GM18517 (cell line): ENCODE measurements around the gene AP5B1.
"Not testable (repeated sequence)": the region's sequence is repeated elsewhere in the genome, so short reads cannot be mapped to it uniquely, and the experiment has no call there.

Source experiments
- ATAC-seq: cut with Tn5 transposase; IDR thresholded peaks from one replicate; pipeline ENCODE4 v1.9.1; 2021; ENCODE audit warnings: mild to moderate bottlenecking, moderate library complexity; ENCODE audit not compliant: unreplicated experiment

The AP5B1 gene

DNA sequence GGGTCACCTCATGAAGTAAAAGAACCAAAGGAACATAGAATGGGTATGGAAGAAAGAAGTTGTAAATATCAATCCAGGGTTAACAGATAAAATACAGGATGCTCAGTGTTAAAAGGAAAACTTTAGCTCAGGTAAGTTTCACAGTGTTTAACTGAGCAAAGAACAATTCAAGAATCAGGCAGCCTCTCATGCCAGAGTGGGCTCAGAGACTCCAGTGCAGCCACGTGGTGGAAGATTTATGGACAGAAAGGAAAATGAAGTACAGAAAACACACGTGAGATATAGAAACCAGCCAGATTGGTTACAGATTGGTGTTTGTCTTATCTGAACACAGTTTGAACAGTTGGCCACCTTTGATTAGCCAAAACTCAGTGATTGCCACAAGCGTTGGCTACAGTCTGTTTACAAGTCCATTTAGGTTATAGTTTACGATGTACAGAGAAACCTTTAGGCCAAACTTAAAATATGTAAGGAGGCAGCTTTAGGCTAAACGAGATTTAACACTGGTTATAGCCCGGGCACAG is 9.1 kb downstream of the AP5B1 start:
- no peak for ATAC-seq

GRCh38 chr11:65770951-65771567 is 9.7 kb downstream of the AP5B1 start:
- no peak for ATAC-seq

- not testable (repeated sequence) for ATAC-seq
Measured at GRCh38 chr11:65767806-65768205, 13.0 kb downstream of the AP5B1 start.

DNA sequence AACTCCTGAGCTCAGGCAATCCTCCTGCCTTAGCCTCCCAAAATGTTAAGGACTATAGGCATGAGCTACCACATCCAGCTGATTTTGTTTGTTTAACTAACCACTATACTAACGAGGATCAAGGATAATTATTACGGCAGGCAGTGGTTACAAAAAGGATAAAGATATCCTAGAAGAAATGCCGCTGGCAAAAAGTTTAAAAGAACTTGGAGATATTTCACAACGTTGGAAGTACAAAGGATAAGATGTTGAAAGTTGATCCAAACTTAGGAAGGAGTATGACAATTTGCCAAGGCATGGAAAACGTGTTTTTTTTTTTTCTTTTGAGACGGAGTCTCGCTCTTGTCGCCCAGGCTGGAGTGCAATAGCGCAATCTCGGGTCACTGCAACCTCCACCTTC is 13.4 kb downstream of the AP5B1 start:
- ATAC-seq = no peak

DNA sequence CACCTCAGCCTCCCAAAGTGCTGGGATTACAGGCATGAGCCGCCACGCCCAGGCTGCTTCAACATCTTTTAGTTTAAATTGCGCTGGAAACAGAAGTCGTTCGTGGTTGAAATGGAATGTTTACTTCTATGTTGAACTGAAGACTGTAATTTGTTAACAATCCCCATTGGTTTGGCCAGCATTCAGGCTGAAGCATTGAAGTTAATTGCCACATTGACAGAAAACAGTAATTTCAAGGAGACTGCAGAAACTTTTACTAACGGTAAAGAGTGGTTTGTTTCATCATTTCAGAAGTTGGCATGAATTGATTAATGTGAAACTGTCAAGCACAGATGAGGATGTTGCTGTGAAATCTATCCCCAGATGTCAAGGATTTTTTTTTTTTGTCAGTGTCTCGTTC is 14.2 kb downstream of the AP5B1 start:
- ATAC-seq = no peak

GRCh38 chr11:65764434-65764833 is 16.3 kb downstream of the AP5B1 start:
- no peak for ATAC-seq

GRCh38 chr11:65762816-65763215 is 18.0 kb downstream of the AP5B1 start:
- not testable (repeated sequence) for ATAC-seq

- ATAC-seq = not testable (repeated sequence)
Measured at GRCh38 chr11:65762169-65762568, 18.6 kb downstream of the AP5B1 start.

GRCh38 chr11:65745049-65745448 is 35.7 kb downstream of the AP5B1 start:
- no peak for ATAC-seq

DNA sequence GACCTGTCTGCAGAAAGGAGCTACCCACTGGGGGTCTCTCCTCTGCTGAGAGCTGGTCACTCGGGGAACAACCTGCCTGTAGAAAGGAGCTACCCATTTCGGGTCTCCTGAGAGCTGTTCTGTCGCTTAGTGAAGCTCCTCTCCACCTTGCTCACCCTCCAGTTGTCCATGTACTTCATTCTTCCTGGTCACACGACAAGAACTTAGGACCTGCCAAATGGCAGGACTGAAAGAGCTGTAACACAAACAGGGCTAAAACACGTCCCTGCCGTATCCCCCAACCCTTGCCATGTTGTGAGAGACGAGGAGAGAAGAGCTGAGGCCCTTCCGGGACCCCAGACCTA is 36.1 kb downstream of the AP5B1 start:
- no peak for ATAC-seq

DNA sequence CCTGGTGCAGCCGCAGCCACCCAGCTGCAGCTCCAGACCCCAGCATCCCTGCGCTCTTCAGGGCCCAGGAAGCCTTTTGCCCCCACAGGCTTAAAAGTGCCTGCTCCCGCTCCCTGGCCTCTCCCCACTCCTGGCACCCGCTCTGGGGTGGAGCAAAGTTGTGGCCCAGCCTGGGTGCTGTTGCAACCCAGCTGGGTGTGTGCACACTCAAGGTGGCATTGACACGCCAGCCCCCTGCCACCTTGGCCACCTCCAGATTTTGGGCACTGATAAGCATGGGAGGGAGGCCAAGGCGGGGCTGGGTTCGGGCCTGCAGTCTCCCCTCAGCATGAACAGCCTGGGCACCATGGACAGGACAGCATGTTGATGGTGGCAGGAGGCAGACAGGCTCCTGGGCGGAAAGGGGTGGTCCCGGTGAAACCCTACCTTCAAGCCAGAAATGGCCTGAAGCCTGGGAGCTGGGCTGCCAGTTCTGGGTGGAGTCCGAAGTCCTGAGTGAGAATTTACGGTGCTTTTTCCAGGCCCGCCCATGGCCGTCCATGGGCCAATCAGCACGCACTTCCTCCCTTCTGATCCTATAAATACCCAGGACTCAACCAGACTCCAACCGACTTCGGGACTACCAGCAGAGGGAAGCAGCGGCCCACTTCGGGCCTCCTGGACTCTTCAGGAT is 36.6 kb downstream of the AP5B1 start:
- no peak for ATAC-seq

DNA sequence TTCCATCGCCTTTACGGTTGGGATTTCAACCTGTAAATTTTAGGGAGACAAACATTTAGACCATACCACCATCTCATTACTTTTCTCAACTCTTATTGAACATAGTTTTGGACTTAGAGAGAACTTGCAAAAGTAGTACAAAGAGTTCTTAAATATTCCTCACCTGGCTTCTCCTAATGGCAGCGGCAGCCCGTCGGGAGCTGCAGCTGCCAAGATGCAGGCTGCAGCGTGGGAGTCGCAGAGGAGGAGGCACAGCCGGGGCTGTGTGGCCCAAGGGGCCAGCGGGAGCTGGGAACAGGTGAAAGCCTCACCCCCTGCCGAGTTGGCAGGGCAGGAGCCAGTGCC is 37.1 kb downstream of the AP5B1 start:
- ATAC-seq = no peak

GRCh38 chr11:65742353-65742752 is 38.4 kb downstream of the AP5B1 start:
- ATAC-seq = no peak

DNA sequence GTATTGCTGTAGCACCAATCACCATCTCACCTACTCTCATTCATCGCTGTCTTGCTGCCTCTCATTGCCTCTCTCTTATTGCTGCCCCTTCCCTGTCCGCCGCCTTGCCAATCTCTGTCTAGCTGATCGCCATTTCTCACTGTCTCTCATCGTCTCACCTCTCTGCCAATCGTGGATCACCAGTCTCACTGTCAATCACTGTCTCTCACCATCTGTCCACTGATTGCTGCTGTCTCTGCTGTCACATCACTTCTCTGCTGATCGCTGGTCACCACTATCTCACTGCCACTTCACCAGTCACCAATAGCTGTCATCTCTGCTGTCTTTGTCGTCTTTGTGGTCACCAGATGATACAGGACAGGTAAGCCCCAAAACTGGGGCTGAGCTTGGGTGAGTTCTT is 39.6 kb downstream of the AP5B1 start:
- ATAC-seq = no peak

GRCh38 chr11:65739022-65739421 is 41.8 kb downstream of the AP5B1 start:
- no peak for ATAC-seq

DNA sequence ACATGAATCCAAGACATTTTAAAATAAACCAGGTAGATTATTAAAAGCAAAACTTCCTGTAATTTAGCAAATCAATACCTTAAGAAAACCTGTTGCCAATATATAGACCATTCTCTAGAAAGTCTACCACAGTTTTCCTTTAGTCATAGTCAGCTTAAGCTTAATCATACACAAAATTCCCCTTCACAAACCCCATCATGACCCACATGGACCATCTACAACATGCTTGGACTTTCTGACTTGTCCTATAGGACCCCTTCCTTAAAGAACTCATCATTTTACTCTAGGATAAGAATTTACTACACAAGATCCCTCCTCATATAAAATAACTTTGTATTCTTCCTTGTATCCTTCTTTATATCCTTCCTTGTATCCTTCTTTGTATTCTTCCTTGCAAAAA is 44.0 kb downstream of the AP5B1 start:
- no peak for ATAC-seq

DNA sequence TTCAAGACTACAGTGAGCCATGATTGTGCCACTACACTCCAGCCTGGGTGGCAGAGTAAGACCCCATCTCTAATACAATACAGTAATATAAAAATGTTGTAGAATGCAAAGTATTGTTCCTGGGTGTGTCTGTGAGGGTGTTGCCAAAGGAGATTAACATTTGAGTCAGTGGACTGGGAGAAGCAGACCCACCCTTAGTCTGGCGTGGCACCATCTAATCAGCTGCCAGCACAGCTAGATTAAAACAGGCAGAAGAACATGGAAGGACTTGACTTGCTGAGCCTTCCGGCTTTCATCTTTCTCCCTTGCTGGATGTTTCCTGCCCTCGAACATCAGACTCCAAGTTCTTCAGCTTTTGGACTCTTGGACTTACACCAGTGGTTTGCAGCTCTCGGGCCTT is 45.7 kb downstream of the AP5B1 start:
- ATAC-seq = not testable (repeated sequence)

GRCh38 chr11:65730461-65730860 is 50.3 kb downstream of the AP5B1 start:
- ATAC-seq = no peak

DNA sequence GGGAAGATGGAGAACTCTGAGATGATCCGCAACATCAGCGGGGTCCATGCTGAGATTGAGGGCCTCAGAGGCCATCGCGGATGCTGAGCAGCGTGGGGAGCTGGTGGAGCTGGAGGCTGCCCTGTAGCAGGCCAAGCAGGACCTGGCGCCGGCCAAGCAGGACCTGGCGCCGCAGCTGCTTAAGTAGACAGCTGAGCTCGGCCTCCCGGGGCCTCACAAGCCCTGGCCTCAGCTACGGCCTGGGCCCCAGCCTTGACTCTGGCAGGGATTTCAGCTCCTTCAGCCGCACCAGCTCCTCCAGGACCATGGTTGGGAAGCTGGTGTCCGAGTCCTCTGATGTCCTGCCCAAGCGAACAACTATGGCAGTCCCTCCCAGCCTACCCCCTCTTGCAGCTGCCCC is 52.9 kb downstream of the AP5B1 start:
- ATAC-seq = no peak

GRCh38 chr11:65726660-65727059 is 54.1 kb downstream of the AP5B1 start:
- ATAC-seq = no peak
